Nephron progenitor cell (in vitro differentiated cells): ENCODE data around the gene PHLDA1.

Experiments
- DNase-seq: peaks from one replicate; pipeline ENCODE4 v3.0.0; 2021
- H3K27ac Mint-ChIP-seq: 2 replicates; pipeline ENCODE4 v1.8.0; 2021; ENCODE audit warnings: mild to moderate bottlenecking, moderate library complexity, mixed read lengths
- H3K27me3 Mint-ChIP-seq: 2 replicates; pipeline ENCODE4 v1.8.0; 2021; ENCODE audit warnings: mild to moderate bottlenecking, low read depth, mixed read lengths; ENCODE audit not compliant: poor library complexity
- H3K36me3 Mint-ChIP-seq: 2 replicates; pipeline ENCODE4 v1.8.0; 2021; ENCODE audit warnings: low read depth, mixed read lengths
- H3K4me1 Mint-ChIP-seq: 2 replicates; pipeline ENCODE4 v1.8.0; 2021; ENCODE audit warnings: mixed read lengths
- H3K4me3 Mint-ChIP-seq: 2 replicates; pipeline ENCODE4 v1.8.0; 2021; ENCODE audit warnings: mild to moderate bottlenecking, moderate library complexity, mixed read lengths
- H3K9me3 Mint-ChIP-seq: 2 replicates; pipeline ENCODE4 v1.8.0; 2021; ENCODE audit warnings: mild to moderate bottlenecking, moderate library complexity, mixed read lengths
- CTCF ChIP-seq: fragments of 200-600 bp; sonication (generic); IDR thresholded peaks from 2 replicates; pipeline ENCODE4 v1.5.0; 2021; ENCODE audit warnings: antibody characterized with exemption

Gene PHLDA1

GRCh38 chr12:76035045-76035444 is 3.5 kb upstream of the PHLDA1 start:
- Mint-ChIP-seq H3K9me3 (no peaks in the 10 kb centered on the region), H3K36me3 (peaks cover 8% of the 10 kb centered on the region), H3K27ac (peak overlapping the region; percentile 14), H3K27me3 (no peaks in the 10 kb centered on the region), H3K4me1 (peaks cover 41% of the 10 kb centered on the region), H3K4me3 (peak overlapping the region; percentile 37)
- no peak for DNase-seq
- TF ChIP-seq CTCF, result no peak

- no peaks in the 10 kb centered on the region for H3K27me3 Mint-ChIP-seq
- TF ChIP-seq CTCF, result no peak
- H3K36me3 Mint-ChIP-seq, result peaks cover 25% of the 10 kb centered on the region
- peaks cover 48% of the 10 kb centered on the region for H3K4me1 Mint-ChIP-seq
- DNase-seq, result no peak
- H3K4me3 Mint-ChIP-seq, result peak overlapping the region; percentile 95
- no peaks in the 10 kb centered on the region for H3K9me3 Mint-ChIP-seq
- H3K27ac Mint-ChIP-seq, result peak overlapping the region; percentile 99
These were observed 1.8 kb upstream of the PHLDA1 start for GRCh38 chr12:76033081-76034011.

GRCh38 chr12:76032043-76032981 is 736 bp upstream of the PHLDA1 start:
- Mint-ChIP-seq H3K36me3 (peaks cover 29% of the 10 kb centered on the region), H3K9me3 (no peaks in the 10 kb centered on the region), H3K27ac (peak overlapping the region; percentile 99), H3K4me1 (peaks cover 45% of the 10 kb centered on the region), H3K27me3 (no peaks in the 10 kb centered on the region), H3K4me3 (peak overlapping the region; percentile 95)
- peak; percentile 15 for DNase-seq
- TF ChIP-seq CTCF, result no peak

GRCh38 chr12:76031081-76031413 is 529 bp downstream of the PHLDA1 start:
- H3K4me1 Mint-ChIP-seq, result peaks cover 54% of the 10 kb centered on the region
- peak overlapping the region; percentile 97 for H3K27ac Mint-ChIP-seq
- DNase-seq, result no peak
- no peaks in the 10 kb centered on the region for H3K27me3 Mint-ChIP-seq
- peak overlapping the region; percentile 95 for H3K4me3 Mint-ChIP-seq
- peaks cover 42% of the 10 kb centered on the region for H3K36me3 Mint-ChIP-seq
- TF ChIP-seq CTCF, result no peak
- no peaks in the 10 kb centered on the region for H3K9me3 Mint-ChIP-seq

- peak; percentile 40 for DNase-seq
- no peak for TF ChIP-seq CTCF
- no peaks in the 10 kb centered on the region for H3K27me3 Mint-ChIP-seq
These were observed 1.1 kb downstream of the PHLDA1 start for GRCh38 chr12:76030341-76031080.

More at GRCh38 chr12:76030341-76031080, 1.1 kb downstream of the PHLDA1 start:
- Mint-ChIP-seq H3K9me3 (no peaks in the 10 kb centered on the region), H3K36me3 (peaks cover 43% of the 10 kb centered on the region), H3K4me3 (peak overlapping the region; percentile 95), H3K4me1 (peaks cover 54% of the 10 kb centered on the region), H3K27ac (peak overlapping the region; percentile 97)
